ENCODE measurements around the gene SPINT4.
"Not testable (repeated sequence)": the region's sequence is repeated elsewhere in the genome, so short reads cannot be mapped to it uniquely, and the experiment has no call there.

SPINT4 gene

GRCh38 chr20:45722047-45722446, at the start of gene SPINT4:
Gene SPINT4, plus strand, starts transcription at chr20:45722347. Its CDS starts 21 bp downstream, at chr20:45722368.
- no peak for TF ChIP-seq CTCF (IDR thresholded peaks at IDR 0.05; ENCODE audit: low read depth, low read length)
- no peak within 1 kb of the TSS for H3K4me3 ChIP-seq (replicated peaks in 1 of 2; ENCODE audit: low read depth in 2 of 2, low read length in 2 of 2)
- no peak for DNase-seq (ENCODE audit: low read depth in 2 of 2)

- no peak for DNase-seq (ENCODE audit: low read depth in 2 of 2)
- no peak for TF ChIP-seq CTCF (IDR thresholded peaks at IDR 0.05; ENCODE audit: low read depth, low read length)
- no peak overlapping the region for H3K4me3 ChIP-seq (replicated peaks in 1 of 2; ENCODE audit: low read depth in 2 of 2, low read length in 2 of 2)
These were observed 49.4 kb upstream of the SPINT4 start for GRCh38 chr20:45672765-45673164.

- no peak for TF ChIP-seq CTCF (IDR thresholded peaks at IDR 0.05; ENCODE audit: low read depth, low read length)
- no peak overlapping the region for H3K4me3 ChIP-seq (replicated peaks in 1 of 2; ENCODE audit: low read depth in 2 of 2, low read length in 2 of 2)
- no peak for DNase-seq (ENCODE audit: low read depth in 2 of 2)
These were observed 42.5 kb upstream of the SPINT4 start for GRCh38 chr20:45679650-45680049.

- no peak overlapping the region for H3K4me3 ChIP-seq (replicated peaks in 1 of 2; ENCODE audit: low read depth in 2 of 2, low read length in 2 of 2)
- no peak for DNase-seq (ENCODE audit: low read depth in 2 of 2)
- TF ChIP-seq CTCF (IDR thresholded peaks at IDR 0.05; ENCODE audit: low read depth, low read length): no peak
These were observed 36.3 kb upstream of the SPINT4 start for GRCh38 chr20:45685896-45686295.

GRCh38 chr20:45693346-45693745, 28.8 kb upstream of the SPINT4 start:
- not testable (repeated sequence) for DNase-seq (ENCODE audit: low read depth in 2 of 2); H3K4me3 ChIP-seq (replicated peaks in 1 of 2; ENCODE audit: low read depth in 2 of 2, low read length in 2 of 2)

GRCh38 chr20:45695496-45695895, 26.7 kb upstream of the SPINT4 start:
- no peak overlapping the region for H3K4me3 ChIP-seq (replicated peaks in 1 of 2; ENCODE audit: low read depth in 2 of 2, low read length in 2 of 2)
- TF ChIP-seq CTCF (IDR thresholded peaks at IDR 0.05; ENCODE audit: low read depth, low read length): no peak
- DNase-seq (ENCODE audit: low read depth in 2 of 2): no peak

GRCh38 chr20:45701104-45701503, 21.0 kb upstream of the SPINT4 start:
- H3K4me3 ChIP-seq (replicated peaks in 1 of 2; ENCODE audit: low read depth in 2 of 2, low read length in 2 of 2): no peak overlapping the region
- no peak for TF ChIP-seq CTCF (IDR thresholded peaks at IDR 0.05; ENCODE audit: low read depth, low read length)
- no peak for DNase-seq (ENCODE audit: low read depth in 2 of 2)

Measured in cardiac fibroblast (primary cell).